Occipital lobe (tissue), 2 donors: ENCODE results near the gene TRERF1. TPM values are rescaled to one million over a fixed set of nuclear protein-coding genes. Genes with fewer than 3 reads are reported as not detected.

Experiments used
- DNase-seq: peaks from one replicate; lab custom pipeline; 2025; lab: John Stamatoyannopoulos, UW
- total RNA-seq: library from RNA; depleted of rRNA; stranded (reverse); fragments of >200 nt; gene quantifications from one replicate; pipeline ENCODE4 v1.2.3, GENCODE V29; 2014

The TRERF1 gene
- total RNA-seq, 1 donor from 2014 or later, result 3.7 TPM

- DNase-seq, result no peak
Measured at GRCh38 chr6:42307141-42307470, 144.6 kb downstream of the TRERF1 start.

- DNase-seq, result no peak
Measured at GRCh38 chr6:42306439-42307140, 145.1 kb downstream of the TRERF1 start.

GRCh38 chr6:42304053-42304712, 147.5 kb downstream of the TRERF1 start:
- no peak for DNase-seq

GRCh38 chr6:42302411-42302810, 149.3 kb downstream of the TRERF1 start:
- no peak for DNase-seq

GRCh38 chr6:42301986-42302385, 149.7 kb downstream of the TRERF1 start:
- DNase-seq, result no peak

- no peak for DNase-seq
Measured at GRCh38 chr6:42300701-42301100, 151.0 kb downstream of the TRERF1 start.

GRCh38 chr6:42300185-42300584, 151.5 kb downstream of the TRERF1 start:
- DNase-seq, result no peak

- DNase-seq, result no peak
Measured at GRCh38 chr6:42297661-42298060, 154.1 kb downstream of the TRERF1 start.

GRCh38 chr6:42296614-42297013, 155.1 kb downstream of the TRERF1 start:
- DNase-seq, result no peak

- DNase-seq, result no peak
Measured at GRCh38 chr6:42295677-42296076, 156.0 kb downstream of the TRERF1 start.

GRCh38 chr6:42295181-42295580, 156.5 kb downstream of the TRERF1 start:
- DNase-seq, result no peak

GRCh38 chr6:42294759-42295158, 157.0 kb downstream of the TRERF1 start:
- DNase-seq, result no peak

GRCh38 chr6:42293386-42293977, 158.2 kb downstream of the TRERF1 start:
- no peak for DNase-seq

- no peak for DNase-seq
Measured at GRCh38 chr6:42292004-42292740, 159.6 kb downstream of the TRERF1 start.

- DNase-seq, result no peak
Measured at GRCh38 chr6:42287756-42288155, 164.0 kb downstream of the TRERF1 start.

GRCh38 chr6:42281570-42281969, 170.2 kb downstream of the TRERF1 start:
- no peak for DNase-seq

GRCh38 chr6:42280966-42281533, 170.7 kb downstream of the TRERF1 start:
- no peak for DNase-seq

- no peak for DNase-seq
Measured at GRCh38 chr6:42279966-42280629, 171.6 kb downstream of the TRERF1 start.

- DNase-seq, result no peak
Measured at GRCh38 chr6:42279144-42279781, 172.5 kb downstream of the TRERF1 start.

GRCh38 chr6:42278131-42278853, 173.4 kb downstream of the TRERF1 start:
- DNase-seq, result no peak
